Measurements from ENCODE around the gene ADD1. TPM values are rescaled to one million over a fixed set of nuclear protein-coding genes. Genes with fewer than 3 reads are reported as not detected.
"Not testable (repeated sequence)": the region's sequence is repeated elsewhere in the genome, so short reads cannot be mapped to it uniquely, and the experiment has no call there.

ADD1 gene
- total RNA-seq, 2 donors from 2014 or later = 216 to 239 TPM

GRCh38 chr4:2907226-2907625 lies 63.6 kb downstream of the ADD1 start:
- ATAC-seq (peak in 1 of 2 donors; percentile 32), DNase-seq (ENCODE audit: low spot score in 2 of 2) (no peak)
- Mint-ChIP-seq H3K27ac (peak overlapping the region in 1 of 2 donors; percentile 7), H3K9me3 (no peaks in the 10 kb centered on the region), H3K36me3 (no peaks in the 10 kb centered on the region)

- H3K27ac Mint-ChIP-seq = no peak overlapping the region
- no peak for DNase-seq (ENCODE audit: low spot score in 2 of 2)
- no peak for ATAC-seq
- no peaks in the 10 kb centered on the region for H3K9me3 Mint-ChIP-seq
- no peaks in the 10 kb centered on the region for H3K36me3 Mint-ChIP-seq
These were observed 64.2 kb downstream of the ADD1 start for GRCh38 chr4:2907706-2908293.

GRCh38 chr4:2908686-2909085 lies 65.0 kb downstream of the ADD1 start:
- Mint-ChIP-seq H3K27ac (peak overlapping the region in 1 of 2 donors; percentile 22), H3K36me3 (no peaks in the 10 kb centered on the region), H3K9me3 (no peaks in the 10 kb centered on the region)
- no peak for DNase-seq (ENCODE audit: low spot score in 2 of 2)
- no peak for ATAC-seq

- Mint-ChIP-seq H3K36me3 (peaks cover 0 to 5% of the 10 kb centered on the region in 2 donors), H3K9me3 (no peaks in the 10 kb centered on the region), H3K27ac (peak overlapping the region in 1 of 2 donors; percentile 72)
- no peak for DNase-seq (ENCODE audit: low spot score in 2 of 2)
- no peak for ATAC-seq
These were observed 65.9 kb downstream of the ADD1 start for GRCh38 chr4:2909583-2909982.

GRCh38 chr4:2910409-2910808 lies 66.8 kb downstream of the ADD1 start:
- peaks cover 0 to 13% of the 10 kb centered on the region in 2 donors for H3K36me3 Mint-ChIP-seq
- no peak for ATAC-seq
- H3K27ac Mint-ChIP-seq = peak overlapping the region in 1 of 2 donors; percentile 44
- no peak for DNase-seq (ENCODE audit: low spot score in 2 of 2)
- H3K9me3 Mint-ChIP-seq = no peaks in the 10 kb centered on the region

- no peaks in the 10 kb centered on the region for H3K9me3 Mint-ChIP-seq
- no peak for ATAC-seq
- DNase-seq (ENCODE audit: low spot score in 2 of 2) = peak in 1 of 2 donors; percentile 40
- peaks cover 4 to 22% of the 10 kb centered on the region in 2 donors for H3K36me3 Mint-ChIP-seq
- H3K27ac Mint-ChIP-seq = peak overlapping the region in 1 of 2 donors; percentile 33
These were observed 68.2 kb downstream of the ADD1 start for GRCh38 chr4:2911868-2912267.

GRCh38 chr4:2913168-2913567 lies 69.5 kb downstream of the ADD1 start:
- peaks cover 4 to 35% of the 10 kb centered on the region in 2 donors for H3K36me3 Mint-ChIP-seq
- no peak for ATAC-seq
- H3K9me3 Mint-ChIP-seq = no peaks in the 10 kb centered on the region
- peak overlapping the region in 1 of 2 donors; percentile 39 for H3K27ac Mint-ChIP-seq
- DNase-seq (ENCODE audit: low spot score in 2 of 2) = peak in 1 of 2 donors; percentile 18

- Mint-ChIP-seq H3K27ac (peak overlapping the region in 1 of 2 donors; percentile 0), H3K36me3 (peaks cover 7 to 45% of the 10 kb centered on the region in 2 donors), H3K9me3 (peaks cover under 1 to 2% of the 10 kb centered on the region in 2 donors)
- peak; percentile 76 to 91 for ATAC-seq
- peak in 1 of 2 donors; percentile 66 for DNase-seq (ENCODE audit: low spot score in 2 of 2)
These were observed 70.8 kb downstream of the ADD1 start for GRCh38 chr4:2914256-2915126.

GRCh38 chr4:2915789-2916188 lies 72.1 kb downstream of the ADD1 start:
- DNase-seq (ENCODE audit: low spot score in 2 of 2) (peak in 1 of 2 donors; percentile 44), ATAC-seq (no peak)
- H3K9me3 Mint-ChIP-seq = peaks cover 5 to 8% of the 10 kb centered on the region in 2 donors
- H3K36me3 Mint-ChIP-seq = peaks cover 14 to 58% of the 10 kb centered on the region in 2 donors
- H3K27ac Mint-ChIP-seq = no peak overlapping the region

- H3K27ac Mint-ChIP-seq; H3K9me3 Mint-ChIP-seq; DNase-seq (ENCODE audit: low spot score in 2 of 2); ATAC-seq: not testable (repeated sequence)
- H3K36me3 Mint-ChIP-seq = peaks cover 14 to 59% of the 10 kb centered on the region in 2 donors
These were observed 73.1 kb downstream of the ADD1 start for GRCh38 chr4:2916696-2917095.

GRCh38 chr4:2918300-2918699 lies 74.7 kb downstream of the ADD1 start:
- H3K9me3 Mint-ChIP-seq; ATAC-seq; DNase-seq (ENCODE audit: low spot score in 2 of 2); H3K27ac Mint-ChIP-seq: not testable (repeated sequence)
- H3K36me3 Mint-ChIP-seq = peaks cover 18 to 67% of the 10 kb centered on the region in 2 donors

GRCh38 chr4:2918714-2919113 lies 75.1 kb downstream of the ADD1 start:
- H3K27ac Mint-ChIP-seq; H3K9me3 Mint-ChIP-seq; ATAC-seq; DNase-seq (ENCODE audit: low spot score in 2 of 2): not testable (repeated sequence)
- H3K36me3 Mint-ChIP-seq = peaks cover 18 to 67% of the 10 kb centered on the region in 2 donors

GRCh38 chr4:2922453-2923101 lies 78.9 kb downstream of the ADD1 start:
- ATAC-seq, H3K9me3 Mint-ChIP-seq: not testable (repeated sequence)
- DNase-seq (ENCODE audit: low spot score in 2 of 2) = peak in 1 of 2 donors; percentile 48
- peaks cover 14 to 38% of the 10 kb centered on the region in 2 donors for H3K36me3 Mint-ChIP-seq
- peak overlapping the region; percentile 80 to 90 for H3K27ac Mint-ChIP-seq

- H3K27ac Mint-ChIP-seq = peak overlapping the region; percentile 50 to 80
- no peak for DNase-seq (ENCODE audit: low spot score in 2 of 2)
- H3K9me3 Mint-ChIP-seq = peaks cover 5 to 8% of the 10 kb centered on the region in 2 donors
- no peak for ATAC-seq
- peaks cover 14 to 33% of the 10 kb centered on the region in 2 donors for H3K36me3 Mint-ChIP-seq
These were observed 79.5 kb downstream of the ADD1 start for GRCh38 chr4:2923141-2923551.

- no peak for ATAC-seq
- peaks cover 14 to 28% of the 10 kb centered on the region in 2 donors for H3K36me3 Mint-ChIP-seq
These were observed 80.1 kb downstream of the ADD1 start for GRCh38 chr4:2923668-2924173.

GRCh38 chr4:2924286-2924685 lies 80.6 kb downstream of the ADD1 start:
- H3K9me3 Mint-ChIP-seq = peaks cover 5 to 8% of the 10 kb centered on the region in 2 donors

More at GRCh38 chr4:2923668-2924173, 80.1 kb downstream of the ADD1 start:
- H3K9me3 Mint-ChIP-seq = peaks cover 5 to 8% of the 10 kb centered on the region in 2 donors
- peak in 1 of 2 donors; percentile 23 for DNase-seq (ENCODE audit: low spot score in 2 of 2)
- peak overlapping the region; percentile 60 to 80 for H3K27ac Mint-ChIP-seq

More at GRCh38 chr4:2924286-2924685, 80.6 kb downstream of the ADD1 start:
- Mint-ChIP-seq H3K36me3 (peaks cover 13 to 28% of the 10 kb centered on the region in 2 donors), H3K27ac (peak overlapping the region; percentile 58 to 60)
- DNase-seq (ENCODE audit: low spot score in 2 of 2) = peak in 1 of 2 donors; percentile 38
- ATAC-seq = no peak
